Measurements from ENCODE around the gene NMRAL1.

NMRAL1 gene

GRCh38 chr16:4505356-4506147, 31.1 kb upstream of the NMRAL1 start:
- no peak for DNase-seq (ENCODE audit: low spot score)

DNA sequence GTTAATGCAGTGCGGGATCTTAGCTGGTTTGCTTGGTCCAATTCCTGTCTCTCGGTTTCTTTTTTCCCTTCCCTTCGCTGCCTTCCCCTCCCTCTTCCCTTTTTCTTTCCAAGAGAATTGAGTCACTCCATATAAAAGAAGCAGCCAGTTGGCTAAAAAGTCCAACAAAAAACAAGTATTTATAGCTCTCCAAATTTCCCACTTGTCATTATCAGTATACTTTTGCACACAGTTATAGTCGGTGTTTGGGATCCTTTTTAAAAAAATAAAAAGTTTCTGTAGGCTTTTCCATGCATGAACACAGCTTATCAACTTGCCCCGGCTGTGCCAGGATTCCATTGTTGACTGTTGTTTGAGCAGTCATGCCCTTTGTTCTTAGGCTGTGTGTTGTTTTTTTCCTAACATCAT, 26.6 kb upstream of the NMRAL1 start:
- DNase-seq (ENCODE audit: low spot score), result peak; percentile 88

- peak; percentile 86 for DNase-seq (ENCODE audit: low spot score)
Observed at GRCh38 chr16:4500272-4500671, 25.8 kb upstream of the NMRAL1 start.

DNA sequence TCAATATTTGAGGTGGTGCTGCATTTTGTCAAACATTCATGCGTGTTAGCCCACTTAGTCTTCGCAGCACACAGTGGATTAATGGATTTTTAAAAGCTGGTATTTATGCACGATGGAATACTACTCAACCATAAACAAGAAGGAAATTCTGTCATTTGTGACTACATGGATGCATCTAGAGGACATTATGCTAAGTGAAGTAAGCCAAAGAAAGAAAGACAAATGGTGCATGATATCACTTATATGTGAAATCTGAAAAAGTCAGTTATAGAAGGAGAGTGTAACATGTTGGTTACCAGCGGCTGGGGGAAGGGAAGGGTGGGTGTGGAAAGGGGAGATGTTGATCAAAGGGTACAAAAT, 24.8 kb upstream of the NMRAL1 start:
- DNase-seq (ENCODE audit: low spot score), result no peak

GRCh38 chr16:4498546-4499195, 24.2 kb upstream of the NMRAL1 start:
- no peak for DNase-seq (ENCODE audit: low spot score)

DNA sequence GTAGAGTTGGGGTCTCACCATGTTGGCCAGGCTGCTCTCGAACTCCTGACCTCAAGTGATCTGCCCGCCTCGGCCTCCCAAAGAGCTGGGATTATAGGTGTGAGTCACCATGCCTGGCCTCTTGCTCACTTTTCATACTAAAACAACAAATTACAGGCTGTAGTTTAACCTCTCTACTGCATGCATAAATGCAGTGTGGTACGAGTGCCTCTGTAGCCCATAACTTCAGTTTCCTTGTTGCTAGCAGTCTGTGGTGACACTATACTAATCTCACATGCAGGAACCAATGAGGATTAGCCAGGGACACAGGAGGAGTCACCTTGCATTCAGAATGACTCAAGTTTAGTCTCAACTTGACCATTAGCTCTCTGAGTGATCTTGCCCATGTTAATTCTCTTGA, 21.9 kb upstream of the NMRAL1 start:
- DNase-seq (ENCODE audit: low spot score), result no peak

DNA sequence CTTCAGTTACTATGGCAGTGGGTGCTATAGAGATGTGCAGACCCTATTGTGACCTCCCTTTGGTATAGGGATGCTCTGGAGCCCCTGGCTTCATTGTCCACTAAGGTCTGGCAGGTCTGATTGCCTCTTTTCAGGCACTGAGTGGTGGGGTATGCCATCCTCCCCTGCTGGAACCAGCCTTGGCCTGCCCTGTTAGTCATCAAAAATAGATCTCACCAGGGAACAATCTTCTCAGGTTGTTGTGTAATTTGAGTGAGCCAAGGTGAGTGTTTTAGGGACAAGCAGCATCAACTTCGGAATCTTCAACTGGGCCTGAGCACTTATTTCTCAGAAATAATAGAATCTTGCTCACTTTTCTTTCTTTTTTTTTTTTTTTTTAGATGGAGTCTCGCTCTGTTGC, 21.3 kb upstream of the NMRAL1 start:
- DNase-seq (ENCODE audit: low spot score), result no peak

DNA sequence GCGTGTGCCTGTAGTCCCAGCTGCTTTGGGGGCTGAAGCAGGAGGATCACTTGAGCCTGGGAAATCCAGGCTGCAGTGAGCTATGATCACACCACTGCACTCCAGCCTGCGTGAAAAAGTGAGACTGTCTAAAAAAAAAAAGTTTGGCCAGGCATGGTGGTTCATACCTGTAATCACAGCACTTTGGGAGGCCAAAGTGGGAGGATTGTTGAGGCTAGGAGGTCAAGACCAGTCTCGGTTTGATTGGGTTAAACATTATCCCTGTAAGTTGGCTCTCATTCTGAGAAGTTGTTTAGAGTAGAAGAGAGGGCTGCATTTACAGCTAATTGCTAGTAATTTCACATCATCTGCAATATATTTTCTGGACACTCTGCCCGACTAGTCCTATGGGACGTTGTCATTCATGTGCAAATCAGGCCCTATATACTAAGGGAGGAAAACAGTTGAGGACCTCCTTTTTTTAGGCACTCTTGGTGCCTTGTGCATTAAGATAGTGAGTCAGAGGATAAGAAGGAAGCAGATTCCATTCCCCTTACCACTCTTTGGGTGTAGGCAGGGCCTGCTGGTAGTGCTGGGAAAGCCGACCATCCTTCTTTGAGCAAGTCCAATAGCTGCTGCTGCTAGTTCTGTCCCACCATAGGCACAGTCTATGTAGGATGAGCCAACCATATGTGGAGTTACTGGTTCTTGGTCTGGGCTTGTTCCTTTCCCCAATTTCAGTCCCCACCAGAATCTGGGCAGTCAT, 20.5 kb upstream of the NMRAL1 start:
- no peak for DNase-seq (ENCODE audit: low spot score)

- DNase-seq (ENCODE audit: low spot score), result no peak
Observed at GRCh38 chr16:4491898-4492297, 17.5 kb upstream of the NMRAL1 start.

DNA sequence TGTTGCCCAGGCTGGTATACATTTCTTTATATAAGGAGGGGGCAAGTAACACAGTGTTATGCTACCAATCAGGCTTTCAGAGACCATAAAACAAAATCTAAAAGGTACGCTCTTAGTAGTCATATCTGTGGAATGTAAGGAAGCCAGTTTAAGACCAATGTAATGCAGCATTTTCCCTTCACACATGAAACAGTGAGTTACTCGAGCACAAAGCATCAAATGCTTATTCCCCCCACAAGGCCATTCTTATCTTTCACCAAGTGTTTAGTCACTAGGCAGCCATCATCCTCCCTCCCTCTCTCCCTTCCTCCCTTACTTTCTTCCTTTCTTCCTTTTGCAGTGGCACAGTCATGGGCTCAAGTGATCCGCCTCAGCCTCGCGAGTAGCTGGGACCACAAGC, 14.6 kb upstream of the NMRAL1 start:
- no peak for DNase-seq (ENCODE audit: low spot score)

DNA sequence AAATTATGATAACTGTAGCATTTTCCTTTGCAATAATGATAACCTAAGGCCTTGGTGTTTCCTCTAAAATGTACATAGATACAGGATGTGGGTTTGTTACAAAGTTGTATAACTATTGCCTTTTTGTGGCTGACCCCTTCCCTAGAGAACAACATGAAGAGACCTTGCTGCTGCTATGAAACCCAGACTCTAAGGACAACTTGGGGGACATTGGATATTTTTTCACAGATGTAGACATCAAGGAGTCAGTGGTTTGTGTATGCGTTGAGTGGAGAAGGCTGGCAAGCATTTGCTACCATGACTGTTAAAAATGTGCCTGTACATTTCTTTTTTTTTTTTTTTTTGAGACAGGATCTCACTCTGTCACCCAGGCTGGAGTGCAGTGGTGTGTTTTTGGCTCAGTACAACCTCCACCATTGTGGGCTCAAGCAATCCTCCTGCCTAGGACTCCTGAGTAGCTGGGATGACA, 14.1 kb upstream of the NMRAL1 start:
- DNase-seq (ENCODE audit: low spot score), result no peak

DNA sequence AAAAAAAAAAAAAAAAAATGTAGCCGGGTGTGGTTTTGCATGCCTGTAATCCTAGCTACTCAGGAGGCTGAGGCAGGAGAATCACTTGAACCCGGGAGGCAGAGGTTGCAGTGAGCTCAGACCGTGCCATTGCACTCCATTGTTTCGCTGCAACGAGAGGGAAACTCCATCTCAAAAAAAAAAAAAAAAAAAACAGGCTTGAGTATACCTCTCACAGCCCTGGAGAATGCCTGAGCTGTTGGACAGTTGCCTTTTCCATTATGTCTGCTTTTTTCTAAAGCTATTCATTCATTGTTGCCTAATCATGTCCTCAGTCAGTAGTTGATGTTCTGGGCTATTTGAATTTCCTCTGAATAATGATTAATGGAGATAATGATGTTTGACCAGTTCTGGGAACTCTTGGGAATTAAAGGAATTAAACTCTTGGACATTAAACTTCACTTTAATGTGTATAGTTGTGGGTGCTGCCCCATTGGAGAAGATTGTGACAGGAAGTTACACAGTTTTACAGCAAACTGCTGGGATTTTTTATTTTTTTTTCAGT, 13.6 kb upstream of the NMRAL1 start:
- no peak for DNase-seq (ENCODE audit: low spot score)

DNA sequence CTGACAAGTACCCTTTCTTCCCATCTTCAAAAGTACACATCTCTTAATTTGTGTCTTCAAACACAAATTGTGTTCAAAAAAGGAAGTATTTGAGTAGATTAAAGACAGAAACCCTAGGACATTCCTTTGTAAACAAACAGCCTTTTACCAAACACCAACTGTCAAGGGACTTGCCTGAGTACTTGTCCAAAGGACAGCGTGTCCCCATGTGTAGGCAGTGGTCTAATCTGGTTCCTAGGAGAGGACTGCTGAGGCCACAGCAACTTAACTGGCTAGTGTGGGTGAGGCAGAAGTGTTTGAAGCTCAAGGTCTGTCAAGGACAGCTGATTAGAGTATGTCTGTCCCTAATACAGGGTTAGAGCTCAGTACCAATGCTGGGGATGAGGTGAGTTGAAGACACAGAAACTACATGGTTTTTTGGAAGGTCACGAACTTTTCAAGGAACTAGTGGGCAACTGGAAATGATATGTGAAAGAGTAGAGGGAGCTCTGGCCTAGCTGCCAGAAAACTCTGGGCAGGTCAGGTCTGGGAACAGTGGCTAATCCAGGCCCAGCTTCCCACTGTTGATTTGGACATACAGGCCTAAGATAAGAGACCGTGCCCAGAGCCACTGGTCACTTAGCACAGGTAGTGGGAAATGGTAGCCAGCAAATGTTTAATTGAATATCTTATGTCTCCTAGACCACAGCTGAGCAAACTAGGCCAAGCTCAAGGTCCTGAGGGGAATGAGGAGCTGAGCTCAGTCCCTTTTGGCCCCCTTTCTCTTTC, 11.9 kb upstream of the NMRAL1 start:
- DNase-seq (ENCODE audit: low spot score), result no peak

GRCh38 chr16:4481963-4482362, 7.5 kb upstream of the NMRAL1 start:
- no peak for DNase-seq (ENCODE audit: low spot score)

DNA sequence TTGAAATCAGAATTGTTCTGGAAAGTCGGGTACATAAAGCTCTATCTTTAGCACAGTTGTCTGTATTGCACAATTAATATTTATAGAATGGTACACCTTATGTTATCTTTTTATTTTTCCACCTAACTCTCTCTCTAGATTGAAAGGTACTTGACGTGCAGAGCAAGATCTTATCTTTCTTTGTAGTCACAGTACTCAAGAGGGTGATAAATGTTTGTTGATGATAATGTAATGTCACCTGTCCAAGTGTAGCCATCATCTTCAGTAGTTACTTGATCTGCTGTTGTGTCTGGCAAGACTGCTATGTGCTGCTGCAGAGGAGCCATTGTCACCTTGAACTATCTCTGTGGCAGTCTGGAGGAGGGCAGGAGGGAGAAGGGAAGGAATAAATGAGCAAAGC, 7.1 kb upstream of the NMRAL1 start:
- DNase-seq (ENCODE audit: low spot score), result no peak

DNA sequence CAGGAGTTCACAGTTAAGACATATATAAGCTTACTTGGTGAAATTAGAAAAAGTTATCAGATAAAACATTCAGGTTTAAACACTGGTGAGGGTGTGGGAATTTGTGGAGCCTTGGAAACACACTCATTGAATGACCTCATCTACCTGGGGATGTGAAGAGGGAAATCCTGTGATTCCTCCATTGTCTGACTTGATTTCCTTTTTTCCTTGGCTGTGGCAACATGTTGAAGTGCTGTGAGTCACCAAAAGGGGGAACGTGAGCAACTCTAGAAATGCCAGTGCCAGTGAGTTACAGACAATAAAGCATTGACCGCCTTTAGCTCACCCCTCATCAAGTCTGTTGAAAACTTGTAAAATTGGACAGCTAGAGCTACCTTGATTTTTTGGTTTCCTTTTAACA, 3.5 kb upstream of the NMRAL1 start:
- DNase-seq (ENCODE audit: low spot score), result peak; percentile 66

- peak; percentile 94 for DNase-seq (ENCODE audit: low spot score)
Observed at GRCh38 chr16:4475880-4476788, 1.7 kb upstream of the NMRAL1 start, which contains the start of gene HMOX2. Gene HMOX2 (plus strand): TSS chr16:4476398. CDS start chr16:4505525, 29,127 bp downstream.

DNA sequence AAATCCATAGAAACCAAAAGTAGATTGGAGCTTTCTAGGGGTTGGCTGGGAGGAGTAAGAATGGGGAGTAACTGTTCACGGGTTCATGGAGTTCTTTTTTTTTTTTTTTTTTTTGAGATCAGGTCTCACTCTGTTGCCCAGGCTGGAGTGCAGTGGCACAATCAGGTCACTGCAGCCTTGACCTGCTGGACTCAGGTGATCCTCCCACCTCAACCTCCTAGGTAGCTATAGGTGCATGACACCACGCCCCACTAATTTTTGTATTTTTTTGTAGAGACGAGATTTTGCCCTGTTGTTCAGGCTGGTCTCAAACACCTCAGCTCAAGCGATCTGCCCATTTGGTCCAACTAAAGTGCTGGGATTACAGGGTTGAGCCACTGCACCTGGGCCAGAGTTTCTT, 1.5 kb downstream of the NMRAL1 start:
- no peak for DNase-seq (ENCODE audit: low spot score)

- no peak for DNase-seq (ENCODE audit: low spot score)
Observed at GRCh38 chr16:4471869-4472268, 2.6 kb downstream of the NMRAL1 start.

- DNase-seq (ENCODE audit: low spot score), result no peak
Observed at GRCh38 chr16:4468972-4469371, 5.5 kb downstream of the NMRAL1 start.

- DNase-seq (ENCODE audit: low spot score), result no peak
Observed at GRCh38 chr16:4467916-4468315, 6.5 kb downstream of the NMRAL1 start.

All from pons (tissue), 1 donor.